Tibial nerve (tissue), 3 donors: ENCODE data around the gene KIRREL1.

Experiments
- POLR2A ChIP-seq, 2 donors: fragments of 450-650 bp; IDR thresholded peaks; one replicate each; pipeline ENCODE4 v1.6.1; 2017; ENCODE audit warnings: antibody characterized with exemption in 2 of 2, mild to moderate bottlenecking in 2 of 2, moderate library complexity in 2 of 2
- TF ChIP-seq, protein P1 (sequence below), 5 experiments: fragments of 200-600 bp in 3 of 5; fragments of 450-650 bp in 2 of 5; sonication (generic) in 3 of 5; IDR thresholded peaks; one replicate each; pipeline ENCODE4 v1.5.1; 2016 to 2019; ENCODE audit warnings: antibody characterized with exemption in 5 of 5, mild to moderate bottlenecking in 3 of 5, moderate library complexity in 2 of 5

- TF ChIP-seq, protein P1, sequence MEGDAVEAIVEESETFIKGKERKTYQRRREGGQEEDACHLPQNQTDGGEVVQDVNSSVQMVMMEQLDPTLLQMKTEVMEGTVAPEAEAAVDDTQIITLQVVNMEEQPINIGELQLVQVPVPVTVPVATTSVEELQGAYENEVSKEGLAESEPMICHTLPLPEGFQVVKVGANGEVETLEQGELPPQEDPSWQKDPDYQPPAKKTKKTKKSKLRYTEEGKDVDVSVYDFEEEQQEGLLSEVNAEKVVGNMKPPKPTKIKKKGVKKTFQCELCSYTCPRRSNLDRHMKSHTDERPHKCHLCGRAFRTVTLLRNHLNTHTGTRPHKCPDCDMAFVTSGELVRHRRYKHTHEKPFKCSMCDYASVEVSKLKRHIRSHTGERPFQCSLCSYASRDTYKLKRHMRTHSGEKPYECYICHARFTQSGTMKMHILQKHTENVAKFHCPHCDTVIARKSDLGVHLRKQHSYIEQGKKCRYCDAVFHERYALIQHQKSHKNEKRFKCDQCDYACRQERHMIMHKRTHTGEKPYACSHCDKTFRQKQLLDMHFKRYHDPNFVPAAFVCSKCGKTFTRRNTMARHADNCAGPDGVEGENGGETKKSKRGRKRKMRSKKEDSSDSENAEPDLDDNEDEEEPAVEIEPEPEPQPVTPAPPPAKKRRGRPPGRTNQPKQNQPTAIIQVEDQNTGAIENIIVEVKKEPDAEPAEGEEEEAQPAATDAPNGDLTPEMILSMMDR (IDR thresholded peaks at IDR 0.05), result no peak
- TF ChIP-seq POLR2A (IDR thresholded peaks at IDR 0.05), result no peak
Observed at GRCh38 chr1:158080066-158080465, 86.6 kb downstream of the KIRREL1 start.
